Endometrial microvascular endothelial cells (primary cell): ENCODE measurements around the gene FAU. TPM values are rescaled to one million over a fixed set of nuclear protein-coding genes. Genes with fewer than 3 reads are reported as not detected.
"Not testable (repeated sequence)": the region's sequence is repeated elsewhere in the genome, so short reads cannot be mapped to it uniquely, and the experiment has no call there.

Experiments used
- in situ Hi-C: cut with HindIII; loops from 2 replicates; pipeline ENCODE4 v1.10.0; 2017; ENCODE audit warnings: low sequenced_read_pairs, low pct_unique_long_range_greater_than_20kb; ENCODE audit errors: inconsistent ontology term
- total RNA-seq: library from RNA; depleted of rRNA; stranded (reverse); fragments of >200 nt; gene quantifications from one replicate; pipeline ENCODE4 v1.2.3, GENCODE V29; 2015; ENCODE audit errors: inconsistent ontology term

FAU gene
- 393 TPM for total RNA-seq

DNA sequence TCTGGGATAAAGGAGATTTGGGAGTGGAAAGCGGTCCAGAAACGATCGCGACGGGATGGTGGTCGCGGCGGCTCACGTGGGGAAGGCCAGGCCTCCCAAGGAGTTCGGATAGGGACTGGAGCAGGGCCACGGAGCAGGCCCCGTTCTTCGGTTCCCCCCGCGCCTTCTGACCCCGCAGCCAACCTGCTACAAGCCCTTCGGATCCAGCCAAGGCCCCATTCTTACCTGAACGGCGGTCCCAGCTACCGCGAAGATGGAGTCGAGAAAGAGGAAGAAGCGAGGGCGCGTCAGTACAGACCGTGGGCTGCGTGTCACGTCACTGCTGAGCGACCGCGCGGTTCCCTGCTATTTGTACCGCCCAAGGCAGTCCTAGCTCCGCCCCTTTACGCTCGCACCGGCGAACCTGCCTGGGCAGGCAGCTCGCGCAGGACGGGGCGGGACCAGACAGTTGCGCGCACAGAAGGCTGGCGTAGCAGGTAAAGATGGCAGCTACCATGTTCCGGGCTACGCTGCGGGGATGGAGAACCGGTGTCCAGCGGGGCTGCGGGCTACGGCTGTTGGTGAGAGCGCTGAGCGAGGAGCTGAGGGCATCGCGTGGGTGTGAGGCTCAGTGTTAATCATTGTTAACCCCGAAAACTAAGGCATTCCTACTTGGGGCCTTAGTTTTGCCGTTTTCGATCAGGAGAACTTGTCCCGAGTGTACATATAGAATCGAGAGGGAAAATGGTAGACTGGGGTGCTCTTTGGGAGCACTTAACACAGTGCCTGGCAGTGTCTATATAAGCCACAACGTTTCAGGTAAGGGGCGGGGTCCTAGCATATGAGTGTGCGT lies at the start of gene FAU, which contains the start of gene MRPL49:
Gene FAU, minus strand, starts transcription at position 270 of the 832 bp plus-strand sequence. CDS start 321 bp downstream, outside the sequence.
Gene MRPL49, plus strand, starts transcription at position 457 of the 832 bp plus-strand sequence. Its CDS starts 26 bp downstream, at position 483.
- in situ Hi-C loops: no loop called here

DNA sequence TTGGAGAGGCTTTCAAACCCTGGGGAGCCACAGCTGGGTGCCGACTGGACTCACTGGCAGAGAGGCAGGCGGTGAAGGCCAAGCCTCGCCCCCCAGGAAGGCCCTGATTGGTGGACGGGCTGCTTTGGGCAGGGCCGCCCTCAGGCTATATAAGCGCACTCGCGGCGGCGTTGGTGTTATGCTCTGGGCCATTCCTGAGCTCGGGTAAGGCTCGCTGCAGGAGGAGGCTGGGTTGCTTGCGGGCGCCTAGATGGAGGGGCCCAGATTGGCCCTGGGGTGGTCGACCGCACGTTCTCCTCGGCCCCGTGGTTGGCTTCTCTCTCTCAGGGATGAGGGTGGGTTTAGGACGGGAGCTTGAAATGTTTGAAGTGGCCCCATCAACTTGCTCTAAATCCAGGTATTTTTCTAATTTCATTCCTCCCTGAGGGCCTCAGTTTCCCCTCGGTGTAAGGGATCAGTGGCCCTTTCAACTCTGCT lies 48.2 kb upstream of the FAU start, which contains the start of gene SPDYC:
Gene SPDYC, plus strand, starts transcription at position 176 of the 477 bp plus-strand sequence. CDS start 1,125 bp downstream, outside the sequence.
- in situ Hi-C loops: no loop called here

DNA sequence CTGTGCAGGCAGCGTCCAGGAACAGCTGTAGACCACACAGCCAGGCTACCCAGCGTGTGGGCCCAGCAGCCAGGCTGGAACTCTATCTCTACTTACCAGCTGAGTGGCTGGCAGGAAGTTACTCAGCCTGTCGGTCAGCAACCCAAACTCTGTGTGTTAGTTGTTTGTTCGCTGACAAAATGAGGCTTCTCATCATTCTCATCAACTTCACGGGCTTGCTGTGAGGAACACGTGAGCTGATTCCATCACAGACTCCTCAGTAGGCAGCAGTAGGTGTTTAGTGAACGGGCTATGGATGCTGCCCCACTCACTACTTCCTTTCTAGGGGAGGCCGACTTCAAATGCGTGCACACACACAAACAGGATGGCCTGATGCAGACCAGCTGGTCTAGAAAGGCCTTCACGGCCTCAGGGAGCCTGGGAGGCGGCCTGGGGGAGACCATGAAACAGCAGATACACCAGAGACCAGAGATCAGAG lies 47.3 kb upstream of the FAU start:
- in situ Hi-C loops: no loop called here

DNA sequence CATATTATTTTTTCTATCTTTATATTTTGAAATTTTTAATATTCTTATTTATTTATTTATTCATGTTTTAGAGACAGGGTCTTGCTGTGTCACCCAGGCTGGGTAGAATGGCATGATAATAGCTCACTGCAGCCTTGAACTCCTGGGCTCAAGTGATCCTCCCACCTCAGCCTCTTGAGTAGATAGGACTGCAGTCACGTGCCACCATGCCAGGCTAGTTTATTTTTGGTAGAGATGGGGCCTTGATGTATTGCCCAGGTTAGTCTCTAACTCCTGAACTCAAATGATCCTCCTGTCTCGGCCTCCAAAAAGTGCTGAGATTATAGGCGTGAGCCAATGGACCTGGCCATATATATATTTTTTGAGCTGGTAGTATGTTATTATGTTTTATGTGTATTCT lies 45.7 kb upstream of the FAU start:
- in situ Hi-C loops: no loop called here

DNA sequence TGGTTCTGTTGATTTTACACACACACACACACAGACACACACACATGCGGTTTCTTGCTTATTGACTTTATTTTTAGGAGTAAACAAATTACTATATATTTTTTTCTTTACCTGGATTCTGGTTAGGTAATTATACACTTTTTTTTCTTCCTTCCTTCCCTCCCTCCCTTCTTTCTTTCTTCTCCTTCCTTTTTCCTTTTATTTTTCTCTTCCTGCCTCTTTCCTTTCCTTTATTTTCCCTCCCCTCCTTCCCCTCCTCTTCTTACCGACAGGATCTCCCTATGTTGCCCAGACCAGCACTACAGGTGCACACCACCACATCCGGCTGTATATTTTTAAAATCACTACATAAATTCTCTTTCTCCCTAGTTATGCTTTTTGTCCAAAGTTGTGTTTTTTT lies 45.0 kb upstream of the FAU start:
- in situ Hi-C loops: no loop called here

DNA sequence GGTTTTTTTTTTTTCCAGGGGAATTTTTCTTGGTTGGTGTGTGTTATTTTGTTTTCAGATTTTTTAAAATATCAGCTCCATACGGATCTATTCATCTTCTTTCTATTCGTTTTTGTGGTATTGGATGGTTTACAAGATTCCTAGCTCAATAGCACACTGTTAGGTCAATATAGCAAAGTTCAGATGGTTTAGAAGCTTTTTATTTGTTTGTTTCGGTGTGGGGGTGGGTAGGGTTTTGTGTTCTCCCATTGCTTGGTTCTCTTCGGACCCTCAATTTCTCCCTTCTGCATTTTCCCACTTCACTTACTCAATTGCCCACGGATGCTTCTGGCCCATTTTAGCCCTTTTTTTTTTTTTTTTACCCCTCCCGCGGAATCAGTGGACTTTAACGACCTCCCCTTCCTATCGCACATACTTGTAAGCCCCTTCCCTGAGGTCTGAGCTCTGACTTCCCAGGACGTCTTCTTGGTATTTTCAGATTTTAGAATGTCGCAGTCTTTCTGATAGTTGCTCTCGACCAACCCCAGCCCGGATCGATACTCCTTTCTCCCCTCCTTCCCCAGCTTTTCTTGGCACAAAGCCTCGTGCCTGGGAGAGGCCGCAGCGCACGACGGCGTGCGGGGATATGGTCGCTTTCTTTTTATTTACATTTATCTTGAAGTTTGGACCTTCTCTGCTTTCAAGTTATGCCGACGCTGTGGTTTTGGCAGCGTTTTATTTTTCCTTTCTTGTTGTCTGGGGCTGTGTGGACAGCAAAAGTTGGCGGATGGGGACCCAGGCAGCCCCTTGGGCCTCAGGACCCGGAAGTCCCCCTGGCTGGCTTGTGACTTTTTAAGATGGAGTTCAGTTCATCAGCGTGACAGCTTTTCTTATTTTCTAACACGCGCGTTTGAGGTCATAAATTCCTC lies 43.7 kb upstream of the FAU start:
- in situ Hi-C loops: no loop called here

DNA sequence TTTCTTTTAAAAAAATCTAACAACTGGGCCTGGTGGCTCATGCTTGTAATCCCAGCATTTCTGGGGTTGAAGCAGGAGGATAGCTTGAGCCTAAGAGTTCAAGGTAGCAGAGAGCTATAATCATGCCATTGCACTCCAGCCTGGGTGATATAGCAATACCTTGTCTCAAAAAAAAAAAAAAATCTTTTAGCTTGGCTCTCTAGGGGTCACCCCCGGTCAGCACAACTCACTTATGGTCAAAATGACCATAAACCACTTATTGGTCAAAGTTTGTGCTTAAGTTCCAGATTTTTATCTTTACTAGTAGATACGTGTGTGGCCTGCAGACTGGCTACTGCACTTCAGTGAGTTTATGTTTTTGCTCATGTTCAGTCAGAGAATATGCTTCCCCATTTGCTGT lies 41.8 kb upstream of the FAU start:
- in situ Hi-C loops: no loop called here

DNA sequence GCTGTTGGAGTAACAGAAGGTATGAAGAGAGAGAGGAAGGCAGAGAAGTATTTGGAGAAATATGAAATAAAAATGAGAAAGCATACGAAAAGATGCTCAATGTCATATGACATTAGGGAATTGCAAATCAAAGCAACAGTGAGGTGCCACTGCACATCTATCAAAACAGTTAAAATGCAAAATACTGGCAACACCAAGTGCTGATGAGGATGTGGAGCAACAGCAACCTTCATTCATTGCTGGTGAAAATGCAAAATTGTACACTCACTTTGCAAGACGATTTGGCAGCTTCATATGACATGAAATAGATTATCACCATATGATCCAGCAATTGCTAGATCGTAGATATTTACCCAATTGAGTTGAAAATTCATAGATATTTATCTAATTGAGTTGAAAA lies 38.7 kb upstream of the FAU start:
- in situ Hi-C loops: no loop called here

DNA sequence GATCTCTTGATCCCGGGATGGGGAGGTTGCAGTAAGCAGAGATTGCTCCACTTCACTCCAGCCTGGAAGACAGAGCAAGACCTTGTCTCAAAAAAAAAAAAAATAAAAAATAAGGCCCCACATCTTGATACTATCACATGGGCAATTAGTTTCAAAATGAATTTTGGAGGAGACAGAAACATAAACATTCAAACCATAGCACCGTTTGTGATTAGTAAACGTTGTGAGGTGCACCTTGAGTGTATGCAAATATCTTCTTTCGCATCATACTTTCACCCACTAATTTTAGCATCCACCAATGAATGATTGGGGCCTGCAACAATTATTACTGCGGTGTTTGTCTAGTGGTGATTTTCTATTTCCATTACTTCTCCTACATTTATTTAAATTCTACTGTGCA lies 37.1 kb upstream of the FAU start:
- in situ Hi-C loops: no loop called here

DNA sequence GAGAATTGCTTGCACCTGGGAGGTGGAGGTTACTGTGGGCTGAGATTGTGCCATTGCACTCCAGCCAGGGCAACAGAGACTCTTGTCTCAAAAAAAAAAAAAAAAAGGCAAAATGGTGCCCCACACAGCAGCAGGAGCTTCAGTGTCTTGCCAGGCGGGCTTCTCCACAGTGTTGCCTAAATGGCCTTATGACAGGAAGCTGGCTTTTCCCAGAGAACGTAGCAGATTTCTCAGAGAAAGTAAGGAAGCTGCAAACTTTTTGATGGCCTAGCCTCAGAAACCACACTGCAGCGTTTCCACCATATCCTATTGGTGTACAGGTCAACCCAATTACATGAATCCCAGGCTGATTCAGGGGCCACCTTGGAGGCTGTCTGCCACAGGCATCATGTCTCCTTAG lies 35.4 kb upstream of the FAU start:
- in situ Hi-C loops: no loop called here

DNA sequence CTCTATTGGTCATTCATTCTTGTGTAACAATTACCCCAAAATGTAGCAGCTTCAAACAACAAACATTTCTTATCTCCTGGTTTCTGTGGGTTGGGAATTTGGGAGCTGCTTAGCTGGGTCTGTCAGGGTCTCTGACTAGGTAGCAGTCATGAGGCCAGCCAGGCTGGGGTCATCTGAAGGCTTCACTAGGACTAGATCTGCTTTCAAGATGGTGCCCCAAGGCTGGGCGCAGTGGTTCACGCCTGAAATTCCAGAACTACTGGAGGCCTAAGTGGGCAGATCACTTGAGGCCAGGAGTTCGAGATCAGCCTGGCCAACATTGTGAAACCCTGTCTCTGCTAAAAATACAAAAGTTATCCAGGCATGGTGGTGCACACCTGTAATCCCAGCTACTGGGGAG lies 35.0 kb upstream of the FAU start:
- in situ Hi-C loops: no loop called here

DNA sequence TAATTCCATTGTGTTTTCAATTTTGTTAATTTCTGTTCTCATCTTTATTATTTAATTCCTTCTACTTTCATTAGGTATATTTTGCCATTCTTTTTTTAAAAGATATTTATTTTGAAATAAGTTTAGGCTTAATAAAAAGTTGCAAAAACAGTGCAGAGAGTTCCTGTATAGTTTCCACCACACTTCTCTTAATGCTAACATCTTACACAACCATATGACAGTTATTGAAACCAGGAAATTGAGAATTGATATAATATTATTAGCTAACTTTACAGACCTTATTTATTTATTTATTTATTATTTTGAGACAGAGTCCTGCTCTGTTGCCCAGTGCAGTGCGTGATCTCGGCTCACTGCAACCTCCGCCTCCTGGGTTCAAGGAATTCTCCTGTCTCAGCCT lies 34.3 kb upstream of the FAU start:
- in situ Hi-C loops: no loop called here

DNA sequence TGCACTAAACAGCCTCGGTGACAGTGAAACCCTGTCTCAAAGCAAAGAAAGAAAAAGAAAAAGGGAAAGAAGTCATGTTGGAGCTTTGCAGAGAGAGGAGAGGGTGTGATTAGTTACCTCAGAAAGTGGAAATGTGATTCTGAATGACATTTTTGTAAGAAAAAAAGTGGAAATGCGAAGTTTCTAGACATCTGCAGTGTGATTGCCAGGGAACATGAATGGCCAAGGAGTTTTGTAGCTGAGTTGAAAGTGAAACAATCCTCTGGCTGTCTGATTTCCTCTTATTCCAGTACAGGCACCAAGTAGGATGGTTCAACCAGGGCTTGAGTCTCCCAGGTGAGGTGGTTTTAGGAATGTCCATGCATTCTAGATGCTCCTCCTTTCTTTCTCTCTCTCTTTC lies 30.2 kb upstream of the FAU start:
- in situ Hi-C loops: no loop called here

DNA sequence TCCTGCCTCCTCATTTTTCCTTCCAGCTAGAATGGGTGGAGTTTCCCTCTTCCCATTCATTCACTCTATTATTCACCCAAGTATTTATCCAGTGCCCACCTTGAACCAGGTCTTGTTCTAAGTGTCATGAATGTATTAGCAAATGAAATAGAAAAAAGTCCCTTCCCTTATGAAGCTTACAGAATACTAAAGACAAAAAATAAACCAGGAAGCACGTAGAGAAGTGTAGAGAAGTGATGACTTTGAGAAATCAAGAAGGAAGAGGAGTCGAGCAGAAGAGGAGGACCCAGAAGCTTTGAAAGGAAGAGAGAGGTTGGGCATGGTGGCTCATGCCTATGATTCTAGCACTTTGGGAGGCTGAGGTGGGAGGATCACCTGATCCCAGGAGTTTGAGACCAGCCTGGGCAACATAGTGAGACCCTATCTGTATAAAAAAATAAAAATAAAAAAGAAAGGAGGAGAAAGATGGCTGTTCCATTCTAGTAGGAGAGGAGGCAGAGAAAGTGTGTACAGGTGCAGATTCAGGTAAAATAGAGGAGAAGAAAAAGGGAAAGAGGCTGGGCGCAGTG lies 29.5 kb upstream of the FAU start:
- in situ Hi-C loops: no loop called here

DNA sequence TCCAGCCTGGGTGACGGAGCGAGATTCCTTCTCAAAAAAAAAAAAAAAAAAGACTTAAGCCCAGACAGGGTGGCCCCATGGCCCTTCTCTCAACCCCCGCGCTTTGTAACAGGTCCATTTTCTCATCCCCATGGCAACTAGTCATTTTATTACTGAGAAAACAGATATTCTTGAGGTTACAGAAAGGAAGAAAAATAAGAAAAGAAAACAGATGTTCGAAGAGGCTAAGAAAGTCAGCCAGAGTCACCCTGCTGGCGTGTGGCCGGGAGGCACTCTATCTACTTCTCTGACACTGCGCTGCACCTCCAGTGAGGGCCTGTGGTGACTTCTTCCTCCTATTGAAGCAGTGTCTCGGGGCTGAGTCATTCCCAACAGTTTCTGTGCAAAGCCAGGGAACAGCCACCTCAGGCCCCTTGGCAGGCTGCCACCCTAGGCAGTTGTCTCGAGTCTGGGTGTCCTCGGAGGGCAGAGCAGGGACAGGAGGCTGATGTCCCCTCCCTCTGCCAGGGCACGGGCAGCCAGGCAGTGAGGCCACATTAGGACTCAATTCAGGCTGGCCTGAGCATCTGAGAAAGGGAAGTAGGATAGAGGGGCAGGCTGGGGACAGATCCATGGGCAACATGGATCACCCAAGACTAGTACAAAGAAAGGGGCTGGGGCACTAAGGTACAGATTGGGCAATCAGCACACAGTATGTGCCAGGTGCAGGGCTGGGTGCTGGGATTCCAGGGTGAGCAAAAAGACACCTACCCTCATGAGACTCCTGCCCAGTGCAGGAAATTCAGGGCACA lies 28.8 kb upstream of the FAU start:
- in situ Hi-C loops: no loop called here

DNA sequence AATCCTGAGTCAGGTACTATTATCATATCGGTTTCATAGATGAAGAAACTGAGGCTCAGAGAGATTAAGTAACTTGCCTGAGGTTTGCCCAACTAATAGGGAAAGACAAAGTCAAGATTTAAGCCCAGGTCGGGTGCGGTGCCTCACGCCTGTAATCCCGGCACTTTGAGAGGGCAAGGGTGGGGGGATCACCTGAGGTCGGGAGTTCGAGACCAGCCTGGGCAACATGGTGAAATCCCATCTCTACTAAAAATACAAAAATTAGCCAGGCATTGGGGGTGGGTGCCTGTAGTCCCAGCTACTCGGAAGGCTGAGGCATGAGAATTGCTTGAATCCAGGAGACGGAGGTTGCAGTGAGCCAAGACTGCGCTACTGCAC lies 28.2 kb upstream of the FAU start:
- in situ Hi-C loops: not testable (repeated sequence)

DNA sequence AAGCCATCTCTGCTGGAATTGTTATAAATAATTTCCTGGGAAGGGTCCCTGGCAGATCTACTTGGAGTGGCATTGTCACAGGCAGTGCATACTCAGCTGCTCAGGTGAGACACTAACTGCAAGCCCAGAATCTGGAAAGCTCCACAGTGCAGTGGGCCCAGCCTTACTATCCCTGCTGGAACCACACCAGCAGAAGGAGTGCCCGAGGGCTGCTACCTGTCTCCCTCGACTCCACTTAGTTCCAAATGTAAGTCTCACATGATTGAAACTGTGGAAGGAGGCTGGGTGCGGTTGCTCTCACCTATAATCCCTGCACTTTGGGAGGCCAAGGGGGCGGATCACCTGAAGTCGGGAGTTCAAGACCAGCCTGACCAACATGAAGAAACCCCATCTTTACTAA lies 26.7 kb upstream of the FAU start:
- in situ Hi-C loops: no loop called here

DNA sequence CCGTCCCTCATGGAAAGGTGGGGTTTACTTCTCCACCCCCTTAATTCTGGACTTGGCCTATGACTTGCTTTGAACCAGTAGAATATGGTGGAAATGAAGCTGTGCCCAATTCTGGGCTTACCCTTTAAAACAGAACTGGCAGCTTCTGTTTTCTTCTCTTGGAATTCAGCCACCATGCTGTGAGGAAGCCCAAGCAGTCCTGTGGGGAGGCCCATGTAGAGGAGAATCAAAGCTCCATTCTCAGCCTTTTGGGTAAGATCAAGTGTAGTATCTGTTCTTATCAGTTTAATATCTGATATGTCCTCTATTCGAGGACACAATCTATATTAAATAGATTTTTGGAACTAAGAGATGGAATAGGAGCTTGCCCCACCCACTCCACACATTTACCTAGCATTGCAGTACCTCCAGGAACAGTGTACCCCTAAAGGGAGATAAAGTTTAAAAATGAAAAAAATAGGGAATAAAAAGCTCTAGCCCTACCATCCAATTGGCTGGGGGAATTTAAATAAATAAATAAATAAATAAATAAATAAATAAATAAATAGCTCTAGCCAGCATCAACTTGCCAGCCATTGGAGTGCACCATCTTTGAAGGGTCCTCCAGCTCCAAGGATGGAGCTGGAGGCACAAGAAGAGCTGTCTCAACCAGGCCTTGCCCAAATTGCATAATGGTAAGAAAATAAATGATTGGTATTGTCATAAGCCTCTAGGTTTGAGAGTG lies 25.6 kb upstream of the FAU start:
- in situ Hi-C loops: no loop called here
